Diencephalon (tissue), 1 donor: Measurements from ENCODE around the gene PCDHB12. TPM values are rescaled to one million over a fixed set of nuclear protein-coding genes. Genes with fewer than 3 reads are reported as not detected.

Source experiments
- total RNA-seq: library from RNA; depleted of rRNA; stranded (reverse); fragments of >200 nt; gene quantifications from one replicate; pipeline ENCODE4 v1.2.3, GENCODE V29; 2014

The PCDHB12 gene
- total RNA-seq = 15.5 TPM

DNA sequence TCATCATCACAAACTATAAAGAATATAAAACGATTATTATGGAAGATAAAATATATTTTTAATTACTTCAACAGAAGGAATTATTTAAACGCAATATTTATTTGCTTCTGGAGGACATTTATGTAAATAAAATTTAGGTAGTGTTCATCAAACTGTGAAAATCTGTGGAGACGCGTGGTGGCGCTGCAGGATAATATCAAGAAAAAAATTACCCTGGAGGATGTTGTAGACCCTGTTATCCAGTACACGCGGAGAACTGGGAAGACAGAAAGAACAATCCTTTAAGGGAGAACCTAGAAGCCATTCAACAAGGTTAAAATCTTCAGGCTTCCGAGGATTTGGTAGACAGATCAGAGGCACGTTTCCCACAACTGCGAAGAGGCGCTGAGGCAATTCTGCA is at the start of gene PCDHB12:
Gene PCDHB12 (plus strand): TSS at position 242 of the 400 bp plus-strand sequence. CDS start 189 bp downstream, outside the sequence.

DNA sequence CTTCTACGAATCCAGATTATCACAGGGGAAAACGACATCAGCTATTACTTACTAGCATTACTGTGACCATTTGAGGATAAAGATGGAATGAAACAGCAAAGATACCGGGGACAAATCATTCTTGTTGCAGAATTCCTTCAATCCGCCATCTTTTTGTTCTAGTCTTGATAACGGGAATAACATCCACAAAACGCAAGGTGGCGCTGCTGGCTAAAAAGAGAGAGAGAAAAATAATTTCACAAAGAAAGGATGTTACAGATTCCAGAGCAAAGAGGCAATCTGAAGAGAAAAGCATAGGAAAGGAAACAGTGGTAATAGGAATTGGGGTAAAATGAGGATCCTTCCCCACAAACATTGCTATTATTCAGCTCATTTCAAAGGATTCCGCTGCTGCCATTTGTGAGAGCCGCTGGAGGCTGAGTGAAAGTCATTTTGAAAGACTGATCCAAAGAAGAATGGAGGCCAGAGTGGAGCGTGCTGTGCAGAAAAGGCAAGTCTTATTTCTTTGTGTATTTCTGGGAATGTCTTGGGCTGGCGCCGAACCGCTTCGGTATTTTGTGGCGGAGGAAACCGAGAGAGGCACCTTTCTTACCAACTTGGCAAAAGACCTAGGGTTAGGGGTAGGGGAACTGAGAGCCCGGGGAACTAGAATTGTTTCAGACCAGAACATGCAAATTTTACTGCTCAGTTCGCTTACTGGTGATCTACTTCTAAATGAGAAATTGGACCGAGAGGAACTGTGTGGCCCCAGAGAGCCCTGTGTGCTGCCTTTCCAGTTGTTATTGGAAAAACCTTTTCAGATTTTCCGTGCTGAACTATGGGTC is 35.9 kb upstream of the PCDHB12 start, which contains the start of gene PCDHB7:
Gene PCDHB7 (plus strand): TSS at position 264 of the 824 bp plus-strand sequence. CDS start 192 bp downstream, at position 456.

DNA sequence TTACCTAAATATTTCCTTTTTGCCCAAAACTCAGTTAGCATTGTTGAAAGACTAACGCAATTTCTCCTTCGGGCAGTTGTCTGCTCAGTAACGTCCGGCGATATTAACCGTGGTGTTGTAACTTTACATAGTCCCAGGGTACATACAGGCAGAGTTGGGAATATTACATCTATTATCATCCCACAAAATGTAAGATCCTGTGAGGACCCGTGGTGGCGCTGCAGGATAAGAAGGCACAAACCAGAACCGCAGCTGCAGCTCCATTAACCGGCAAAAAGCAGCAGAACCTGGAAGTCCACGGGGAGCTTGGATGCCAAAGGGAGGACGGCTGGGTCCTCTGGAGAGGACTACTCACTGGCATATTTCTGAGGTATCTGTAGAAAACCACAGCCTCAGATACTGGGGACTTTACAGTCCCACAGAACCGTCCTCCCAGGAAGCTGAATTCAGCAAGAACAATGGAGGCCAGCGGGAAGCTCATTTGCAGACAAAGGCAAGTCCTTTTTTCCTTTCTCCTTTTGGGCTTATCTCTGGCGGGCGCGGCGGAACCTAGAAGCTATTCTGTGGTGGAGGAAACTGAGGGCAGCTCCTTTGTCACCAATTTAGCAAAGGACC is 30.8 kb upstream of the PCDHB12 start, which contains the start of gene PCDHB8:
Gene PCDHB8 (plus strand): TSS at position 214 of the 615 bp plus-strand sequence. CDS start 245 bp downstream, at position 459.

GRCh38 chr5:141182248-141182647 is 26.3 kb upstream of the PCDHB12 start, which contains the start of gene PCDHB16:
Gene PCDHB16, plus strand, starts transcription at chr5:141182387. Its CDS starts 173 bp downstream, at chr5:141182560.

GRCh38 chr5:141186897-141187512 is 21.5 kb upstream of the PCDHB12 start, which contains the start of gene PCDHB9:
Gene PCDHB9, plus strand, starts transcription at chr5:141187161. Its CDS starts 158 bp downstream, at chr5:141187319.

DNA sequence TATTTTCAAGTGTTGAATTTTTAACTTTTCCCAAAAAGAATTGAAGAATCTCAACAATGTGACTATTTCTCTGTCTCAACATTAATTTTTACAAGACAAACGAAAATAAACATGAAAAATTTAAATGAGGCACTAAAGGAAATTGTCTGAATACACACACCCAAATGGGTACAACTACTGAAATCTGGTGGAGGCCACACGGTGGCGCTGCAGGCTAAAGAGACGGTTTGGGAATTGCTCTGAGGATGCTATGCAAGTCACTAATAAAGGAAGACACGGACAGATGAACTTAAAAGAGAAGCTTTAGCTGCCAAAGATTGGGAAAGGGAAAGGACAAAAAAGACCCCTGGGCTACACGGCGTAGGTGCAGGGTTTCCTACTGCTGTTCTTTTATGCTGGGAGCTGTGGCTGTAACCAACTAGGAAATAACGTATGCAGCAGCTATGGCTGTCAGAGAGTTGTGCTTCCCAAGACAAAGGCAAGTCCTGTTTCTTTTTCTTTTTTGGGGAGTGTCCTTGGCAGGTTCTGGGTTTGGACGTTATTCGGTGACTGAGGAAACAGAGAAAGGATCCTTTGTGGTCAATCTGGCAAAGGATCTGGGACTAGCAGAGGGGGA is 16.3 kb upstream of the PCDHB12 start, which contains the start of gene PCDHB10:
Gene PCDHB10 (plus strand): TSS at position 244 of the 616 bp plus-strand sequence. CDS start 200 bp downstream, at position 444.

DNA sequence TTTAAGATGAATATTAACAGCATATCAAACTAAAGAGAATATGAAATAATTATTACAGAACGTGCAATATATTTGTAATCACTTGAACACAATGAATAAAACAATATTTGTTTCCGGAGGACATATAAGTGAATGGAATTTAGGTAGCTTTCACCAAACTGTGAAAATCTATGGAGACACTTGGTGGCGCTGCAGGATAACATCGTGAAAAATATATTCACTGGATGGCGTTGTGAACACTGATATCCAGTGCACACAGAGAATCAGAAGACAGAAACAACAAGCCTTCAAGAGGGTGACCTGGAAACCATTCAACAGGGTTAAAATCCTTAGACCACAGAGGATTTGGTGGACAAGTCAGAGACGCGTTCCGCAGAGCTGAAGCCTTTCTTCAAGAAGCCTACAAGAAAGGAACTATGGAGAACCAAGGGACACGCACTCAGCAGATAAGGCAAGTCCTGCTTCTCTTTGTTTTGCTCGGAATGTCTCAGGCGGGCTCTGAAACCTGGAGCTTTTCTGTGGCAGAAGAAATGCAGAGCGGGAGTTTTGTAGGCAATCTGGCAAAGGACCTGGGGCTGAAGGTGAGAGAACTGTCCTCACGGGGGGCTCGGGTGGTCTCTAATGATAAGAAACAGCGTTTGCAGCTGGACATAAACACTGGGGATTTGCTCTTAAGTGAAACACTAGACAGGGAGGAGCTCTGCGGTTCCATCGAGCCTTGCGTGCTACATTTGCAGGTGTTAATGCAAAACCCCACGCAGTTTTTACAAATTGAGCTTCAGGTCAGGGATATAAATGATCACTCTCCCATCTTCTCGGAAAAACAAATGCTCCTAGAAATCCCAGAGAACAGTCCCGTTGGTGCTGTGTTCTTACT is 8.9 kb upstream of the PCDHB12 start, which contains the start of gene PCDHB11:
Gene PCDHB11 (plus strand): TSS at position 269 of the 877 bp plus-strand sequence. CDS start 148 bp downstream, at position 417.

GRCh38 chr5:141213656-141214339 is 5.3 kb downstream of the PCDHB12 start, which contains the start of gene PCDHB13:
Gene PCDHB13, plus strand, starts transcription at chr5:141213919. Its CDS starts 205 bp downstream, at chr5:141214124.

GRCh38 chr5:141223112-141223783 is 14.7 kb downstream of the PCDHB12 start, which contains the start of gene PCDHB14:
Gene PCDHB14, plus strand, starts transcription at chr5:141223343. Its CDS starts 163 bp downstream, at chr5:141223506.

GRCh38 chr5:141245250-141245717 is 36.8 kb downstream of the PCDHB12 start, which contains the start of gene PCDHB15:
Gene PCDHB15, plus strand, starts transcription at chr5:141245395. Its CDS starts 184 bp downstream, at chr5:141245579.

Other genes starting within 250 kb of the PCDHB12 start
- gene PCDHAC2, start 242.2 kb upstream of the PCDHB12 start, total RNA-seq = 47.1 TPM
- 0.46 TPM for gene PCDHB1, start 157.3 kb upstream of the PCDHB12 start, total RNA-seq
- 12.7 TPM for gene PCDHB2, start 114.1 kb upstream of the PCDHB12 start, total RNA-seq
- gene PCDHB3, start 108.2 kb upstream of the PCDHB12 start, total RNA-seq = 13.6 TPM
- gene PCDHB4, start 86.9 kb upstream of the PCDHB12 start, total RNA-seq = 5.3 TPM
- 11.1 TPM for gene PCDHB5, start 73.5 kb upstream of the PCDHB12 start, total RNA-seq
- 4.2 TPM for gene PCDHB6, start 58.7 kb upstream of the PCDHB12 start, total RNA-seq
- gene PCDHB7, start 36.1 kb upstream of the PCDHB12 start, total RNA-seq = 8.5 TPM
- 8.1 TPM for gene PCDHB8, start 30.9 kb upstream of the PCDHB12 start, total RNA-seq
- gene PCDHB16, start 26.3 kb upstream of the PCDHB12 start, total RNA-seq = 5.8 TPM
- gene PCDHB9, start 21.6 kb upstream of the PCDHB12 start, total RNA-seq = 9.2 TPM
- gene PCDHB10, start 16.4 kb upstream of the PCDHB12 start, total RNA-seq = 22.4 TPM
- gene PCDHB11, start 9.1 kb upstream of the PCDHB12 start, total RNA-seq = 14.8 TPM
- gene PCDHB13, start 5.2 kb downstream of the PCDHB12 start, total RNA-seq = 10.8 TPM
- gene PCDHB14, start 14.6 kb downstream of the PCDHB12 start, total RNA-seq = 12.7 TPM
- gene PCDHB15, start 36.7 kb downstream of the PCDHB12 start, total RNA-seq = 22.6 TPM
- gene SLC25A2, start 95.3 kb downstream of the PCDHB12 start, total RNA-seq = 0.23 TPM
- gene TAF7, start 112.1 kb downstream of the PCDHB12 start, total RNA-seq = 103 TPM
- 4.2 TPM for gene PCDHGA1, start 121.8 kb downstream of the PCDHB12 start, total RNA-seq
- 8.5 TPM for gene PCDHGA2, start 130.0 kb downstream of the PCDHB12 start, total RNA-seq
- gene PCDHGA3, start 135.1 kb downstream of the PCDHB12 start, total RNA-seq = 7.2 TPM
- 10.4 TPM for gene PCDHGB1, start 141.4 kb downstream of the PCDHB12 start, total RNA-seq
- 12.5 TPM for gene PCDHGA4, start 146.3 kb downstream of the PCDHB12 start, total RNA-seq
- 7.6 TPM for gene PCDHGB2, start 151.3 kb downstream of the PCDHB12 start, total RNA-seq
- 7.2 TPM for gene PCDHGA5, start 155.4 kb downstream of the PCDHB12 start, total RNA-seq
- gene PCDHGB3, start 161.5 kb downstream of the PCDHB12 start, total RNA-seq = 9.2 TPM
- gene PCDHGA6, start 165.2 kb downstream of the PCDHB12 start, total RNA-seq = 11.3 TPM
- gene PCDHGA7, start 174.0 kb downstream of the PCDHB12 start, total RNA-seq = 7.6 TPM
- gene PCDHGB4, start 179.0 kb downstream of the PCDHB12 start, total RNA-seq = 14.8 TPM
- 6.9 TPM for gene PCDHGA8, start 183.9 kb downstream of the PCDHB12 start, total RNA-seq
- gene PCDHGB5, start 189.2 kb downstream of the PCDHB12 start, total RNA-seq = 24.0 TPM
- gene PCDHGA9, start 194.1 kb downstream of the PCDHB12 start, total RNA-seq = 14.3 TPM
- 17.8 TPM for gene PCDHGB6, start 199.3 kb downstream of the PCDHB12 start, total RNA-seq
- 15.2 TPM for gene PCDHGA10, start 204.3 kb downstream of the PCDHB12 start, total RNA-seq
- gene PCDHGB7, start 209.0 kb downstream of the PCDHB12 start, total RNA-seq = 18.2 TPM
- 18.9 TPM for gene PCDHGA11, start 212.3 kb downstream of the PCDHB12 start, total RNA-seq
- 7.4 TPM for gene PCDHGA12, start 221.8 kb downstream of the PCDHB12 start, total RNA-seq